Measurements from ENCODE around the gene KCNJ5.

DNA sequence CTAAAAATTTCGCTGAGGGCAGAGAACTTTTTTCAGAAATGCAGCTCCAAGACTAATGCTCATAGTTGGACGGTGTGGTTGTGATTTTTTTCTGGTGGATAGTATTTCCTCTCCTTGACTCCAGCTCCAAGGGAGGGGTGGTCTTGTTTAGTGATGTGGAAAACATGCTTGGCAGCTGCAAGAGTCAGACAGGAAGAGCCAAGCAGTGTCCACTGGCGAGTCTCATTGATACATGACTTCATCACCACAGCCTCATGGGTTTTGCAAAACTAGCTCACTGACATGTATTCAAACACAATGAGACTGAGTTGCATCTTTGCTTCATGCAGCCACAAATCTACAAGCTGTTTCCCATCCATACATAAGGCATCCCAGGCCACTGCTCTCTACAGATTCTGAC lies 16.7 kb upstream of the KCNJ5 start:
- TF ChIP-seq, protein P1, sequence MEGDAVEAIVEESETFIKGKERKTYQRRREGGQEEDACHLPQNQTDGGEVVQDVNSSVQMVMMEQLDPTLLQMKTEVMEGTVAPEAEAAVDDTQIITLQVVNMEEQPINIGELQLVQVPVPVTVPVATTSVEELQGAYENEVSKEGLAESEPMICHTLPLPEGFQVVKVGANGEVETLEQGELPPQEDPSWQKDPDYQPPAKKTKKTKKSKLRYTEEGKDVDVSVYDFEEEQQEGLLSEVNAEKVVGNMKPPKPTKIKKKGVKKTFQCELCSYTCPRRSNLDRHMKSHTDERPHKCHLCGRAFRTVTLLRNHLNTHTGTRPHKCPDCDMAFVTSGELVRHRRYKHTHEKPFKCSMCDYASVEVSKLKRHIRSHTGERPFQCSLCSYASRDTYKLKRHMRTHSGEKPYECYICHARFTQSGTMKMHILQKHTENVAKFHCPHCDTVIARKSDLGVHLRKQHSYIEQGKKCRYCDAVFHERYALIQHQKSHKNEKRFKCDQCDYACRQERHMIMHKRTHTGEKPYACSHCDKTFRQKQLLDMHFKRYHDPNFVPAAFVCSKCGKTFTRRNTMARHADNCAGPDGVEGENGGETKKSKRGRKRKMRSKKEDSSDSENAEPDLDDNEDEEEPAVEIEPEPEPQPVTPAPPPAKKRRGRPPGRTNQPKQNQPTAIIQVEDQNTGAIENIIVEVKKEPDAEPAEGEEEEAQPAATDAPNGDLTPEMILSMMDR (IDR thresholded peaks at IDR 0.05), result no peak
- no peak for TF ChIP-seq POLR2A (IDR thresholded peaks at IDR 0.05)
